Gastrocnemius medialis (tissue), 4 donors: Measurements from ENCODE around the gene IQGAP3.

Source experiments
- POLR2A ChIP-seq, 2 donors: fragments of 450-650 bp; IDR thresholded peaks; one replicate each; pipeline ENCODE4 v1.6.1; 2017; ENCODE audit warnings: antibody characterized with exemption in 2 of 2, mild to moderate bottlenecking in 2 of 2, moderate library complexity in 2 of 2
- TF ChIP-seq, protein P1 (sequence below), 5 experiments: fragments of 450-650 bp in 3 of 5; fragments of 200-600 bp in 2 of 5; sonication (generic) in 2 of 5; IDR thresholded peaks in 4 of 5; conservative IDR thresholded peaks in 1 of 5; 1 replicate in 4 of 5; 2 replicates in 1 of 5; pipeline ENCODE4 v1.5.1; 2016 to 2019; ENCODE audit warnings: antibody characterized with exemption in 5 of 5, mild to moderate bottlenecking in 3 of 5, moderate library complexity in 3 of 5

DNA sequence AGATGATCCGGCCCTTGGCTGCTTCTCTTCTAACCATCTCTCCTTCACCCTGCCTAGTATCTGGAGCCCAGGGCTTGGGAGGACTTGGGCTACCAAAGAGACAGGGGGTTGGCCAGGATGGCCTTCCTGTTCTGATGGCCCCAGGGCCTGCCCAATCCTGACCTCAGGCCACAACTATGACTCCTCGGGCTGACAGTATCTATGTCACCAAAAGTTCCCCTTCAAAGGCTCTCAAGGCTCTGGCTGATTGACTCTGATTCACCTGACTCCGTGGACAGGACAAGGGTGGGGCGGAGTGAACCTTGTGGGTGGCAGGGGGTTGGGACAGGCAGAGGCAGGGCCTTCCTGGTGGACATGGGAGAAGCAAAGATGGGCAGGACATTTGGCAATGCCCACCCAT lies 84.5 kb downstream of the IQGAP3 start:
- TF ChIP-seq, protein P1, sequence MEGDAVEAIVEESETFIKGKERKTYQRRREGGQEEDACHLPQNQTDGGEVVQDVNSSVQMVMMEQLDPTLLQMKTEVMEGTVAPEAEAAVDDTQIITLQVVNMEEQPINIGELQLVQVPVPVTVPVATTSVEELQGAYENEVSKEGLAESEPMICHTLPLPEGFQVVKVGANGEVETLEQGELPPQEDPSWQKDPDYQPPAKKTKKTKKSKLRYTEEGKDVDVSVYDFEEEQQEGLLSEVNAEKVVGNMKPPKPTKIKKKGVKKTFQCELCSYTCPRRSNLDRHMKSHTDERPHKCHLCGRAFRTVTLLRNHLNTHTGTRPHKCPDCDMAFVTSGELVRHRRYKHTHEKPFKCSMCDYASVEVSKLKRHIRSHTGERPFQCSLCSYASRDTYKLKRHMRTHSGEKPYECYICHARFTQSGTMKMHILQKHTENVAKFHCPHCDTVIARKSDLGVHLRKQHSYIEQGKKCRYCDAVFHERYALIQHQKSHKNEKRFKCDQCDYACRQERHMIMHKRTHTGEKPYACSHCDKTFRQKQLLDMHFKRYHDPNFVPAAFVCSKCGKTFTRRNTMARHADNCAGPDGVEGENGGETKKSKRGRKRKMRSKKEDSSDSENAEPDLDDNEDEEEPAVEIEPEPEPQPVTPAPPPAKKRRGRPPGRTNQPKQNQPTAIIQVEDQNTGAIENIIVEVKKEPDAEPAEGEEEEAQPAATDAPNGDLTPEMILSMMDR (IDR thresholded peaks at IDR 0.05 in 4 of 5, conservative IDR thresholded peaks at IDR 0.05 in 1 of 5): no peak
- TF ChIP-seq POLR2A (IDR thresholded peaks at IDR 0.05): no peak
